HEK293 (cell line): ENCODE data around the gene ZNF184.

Experiments used
- KLF8 ChIP-seq: fragments of 450-650 bp; formaldehyde crosslinking; IDR thresholded peaks from 2 replicates; pipeline ENCODE4 v1.5.1; 2016; ENCODE audit warnings: missing biosample characterization, missing genetic modification characterization
- ZBTB21 ChIP-seq: fragments of 450-650 bp; formaldehyde crosslinking; IDR thresholded peaks from 2 replicates; pipeline ENCODE4 v1.5.1; 2017; ENCODE audit warnings: missing biosample characterization, missing genetic modification characterization
- ZFP37 ChIP-seq: fragments of 450-650 bp; formaldehyde crosslinking; IDR thresholded peaks from 2 replicates; pipeline ENCODE4 v1.5.1; 2016; ENCODE audit warnings: missing biosample characterization, missing genetic modification characterization
- ZFP69B ChIP-seq: fragments of 450-650 bp; formaldehyde crosslinking; IDR thresholded peaks from 2 replicates; pipeline ENCODE4 v1.5.1; 2016; ENCODE audit warnings: missing biosample characterization, missing genetic modification characterization
- ZNF121 ChIP-seq: fragments of 450-650 bp; formaldehyde crosslinking; IDR thresholded peaks from 2 replicates; pipeline ENCODE4 v1.5.1; 2016; ENCODE audit warnings: missing biosample characterization, missing genetic modification characterization
- ZNF292 ChIP-seq: fragments of 450-650 bp; formaldehyde crosslinking; IDR thresholded peaks from 2 replicates; pipeline ENCODE4 v1.5.1; 2016; ENCODE audit warnings: low read depth, missing biosample characterization, missing genetic modification characterization, borderline replicate concordance
- ZNF302 ChIP-seq: fragments of 450-650 bp; formaldehyde crosslinking; IDR thresholded peaks from 2 replicates; pipeline ENCODE4 v1.5.1; 2016; ENCODE audit warnings: missing biosample characterization, missing genetic modification characterization, low read depth
- ZNF324 ChIP-seq: fragments of 450-650 bp; formaldehyde crosslinking; IDR thresholded peaks from 2 replicates; pipeline ENCODE4 v1.5.1; 2016; ENCODE audit warnings: missing biosample characterization, missing genetic modification characterization
- ZNF350 ChIP-seq: fragments of 450-650 bp; formaldehyde crosslinking; IDR thresholded peaks from 2 replicates; pipeline ENCODE4 v1.5.0; 2017; ENCODE audit warnings: missing biosample characterization, mild to moderate bottlenecking, missing genetic modification characterization
- ZNF391 ChIP-seq: fragments of 450-650 bp; formaldehyde crosslinking; IDR thresholded peaks from 2 replicates; pipeline ENCODE4 v1.5.1; 2016; ENCODE audit warnings: low read depth, missing biosample characterization, missing genetic modification characterization, borderline replicate concordance
- ZNF426 ChIP-seq: fragments of 450-650 bp; formaldehyde crosslinking; IDR thresholded peaks from 2 replicates; pipeline ENCODE4 v1.5.1; 2017; ENCODE audit warnings: missing biosample characterization, missing genetic modification characterization, mild to moderate bottlenecking, inconsistent platforms, moderate library complexity
- ZNF560 ChIP-seq: fragments of 450-650 bp; formaldehyde crosslinking; IDR thresholded peaks from 2 replicates; pipeline ENCODE4 v1.5.1; 2017; ENCODE audit warnings: missing biosample characterization, missing genetic modification characterization, borderline replicate concordance
- ZNF623 ChIP-seq: fragments of 450-650 bp; formaldehyde crosslinking; IDR thresholded peaks from 2 replicates; pipeline ENCODE4 v1.5.1; 2016; ENCODE audit warnings: missing biosample characterization, missing genetic modification characterization
- ZNF664 ChIP-seq: fragments of 450-650 bp; formaldehyde crosslinking; IDR thresholded peaks from 2 replicates; pipeline ENCODE4 v1.5.1; 2016; ENCODE audit warnings: missing biosample characterization, missing genetic modification characterization
- ZNF776 ChIP-seq: fragments of 450-650 bp; formaldehyde crosslinking; IDR thresholded peaks from 2 replicates; pipeline ENCODE4 v1.5.0; 2017; ENCODE audit warnings: missing biosample characterization, missing genetic modification characterization, borderline replicate concordance
- TF ChIP-seq, protein P1 (sequence below): fragments of 450-650 bp; formaldehyde crosslinking; IDR thresholded peaks from 2 replicates; pipeline ENCODE4 v1.5.1; 2016; ENCODE audit warnings: missing biosample characterization, missing genetic modification characterization
- TF ChIP-seq, protein P2 (sequence below): fragments of 450-650 bp; formaldehyde crosslinking; IDR thresholded peaks from 2 replicates; pipeline ENCODE4 v1.5.1; 2016; ENCODE audit warnings: missing biosample characterization, missing genetic modification characterization
- TF ChIP-seq, protein P3 (sequence below): fragments of 450-650 bp; formaldehyde crosslinking; IDR thresholded peaks from 2 replicates; pipeline ENCODE4; 2016; ENCODE audit warnings: missing biosample characterization, missing genetic modification characterization
- TF ChIP-seq, protein P4 (sequence below): fragments of 450-650 bp; formaldehyde crosslinking; IDR thresholded peaks from 2 replicates; pipeline ENCODE4 v1.5.1; 2017; ENCODE audit warnings: missing biosample characterization, missing genetic modification characterization
- TF ChIP-seq, protein P5 (sequence below): fragments of 450-650 bp; formaldehyde crosslinking; IDR thresholded peaks from 2 replicates; pipeline ENCODE4 v1.5.1; 2016; ENCODE audit warnings: missing biosample characterization, missing genetic modification characterization

The ZNF184 gene

DNA sequence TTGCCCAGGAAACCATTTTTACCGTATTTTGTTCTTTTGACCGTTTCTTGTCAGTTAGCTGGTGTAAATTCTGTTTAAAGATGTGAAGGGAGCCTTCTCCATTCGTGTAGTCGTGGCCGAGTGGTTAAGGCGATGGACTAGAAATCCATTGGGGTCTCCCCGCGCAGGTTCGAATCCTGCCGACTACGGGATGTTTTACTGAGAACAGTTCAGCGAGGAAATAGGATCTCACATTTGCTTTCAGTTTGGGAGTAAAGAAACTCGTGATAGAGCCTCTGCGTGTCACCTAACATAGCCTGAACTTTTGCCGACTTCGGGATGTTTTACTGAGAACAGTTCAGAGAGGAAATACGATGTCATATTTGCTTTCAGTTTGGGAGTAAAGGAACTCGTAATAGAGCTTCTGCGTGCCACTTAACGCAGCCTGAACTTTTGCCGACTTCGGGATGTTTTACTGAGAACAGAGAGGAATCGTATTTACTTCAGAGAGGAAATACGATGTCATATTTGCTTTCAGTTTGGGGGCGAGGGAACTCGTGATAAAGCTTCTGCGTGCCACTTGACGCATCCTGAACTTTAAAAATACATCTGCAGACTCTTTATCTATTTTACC lies 5.9 kb upstream of the ZNF184 start (continued):
- 0 out of 2 replicates have a peak, but pooled peaks have one; percentile 43 for TF ChIP-seq ZFP69B (tag by site-specific recombination)
- TF ChIP-seq, protein P1, sequence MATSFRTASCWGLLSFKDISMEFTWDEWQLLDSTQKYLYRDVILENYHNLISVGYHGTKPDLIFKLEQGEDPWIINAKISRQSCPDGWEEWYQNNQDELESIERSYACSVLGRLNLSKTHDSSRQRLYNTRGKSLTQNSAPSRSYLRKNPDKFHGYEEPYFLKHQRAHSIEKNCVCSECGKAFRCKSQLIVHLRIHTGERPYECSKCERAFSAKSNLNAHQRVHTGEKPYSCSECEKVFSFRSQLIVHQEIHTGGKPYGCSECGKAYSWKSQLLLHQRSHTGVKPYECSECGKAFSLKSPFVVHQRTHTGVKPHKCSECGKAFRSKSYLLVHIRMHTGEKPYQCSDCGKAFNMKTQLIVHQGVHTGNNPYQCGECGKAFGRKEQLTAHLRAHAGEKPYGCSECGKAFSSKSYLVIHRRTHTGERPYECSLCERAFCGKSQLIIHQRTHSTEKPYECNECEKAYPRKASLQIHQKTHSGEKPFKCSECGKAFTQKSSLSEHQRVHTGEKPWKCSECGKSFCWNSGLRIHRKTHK (tag by site-specific recombination): no peak
- TF ChIP-seq, protein P2, sequence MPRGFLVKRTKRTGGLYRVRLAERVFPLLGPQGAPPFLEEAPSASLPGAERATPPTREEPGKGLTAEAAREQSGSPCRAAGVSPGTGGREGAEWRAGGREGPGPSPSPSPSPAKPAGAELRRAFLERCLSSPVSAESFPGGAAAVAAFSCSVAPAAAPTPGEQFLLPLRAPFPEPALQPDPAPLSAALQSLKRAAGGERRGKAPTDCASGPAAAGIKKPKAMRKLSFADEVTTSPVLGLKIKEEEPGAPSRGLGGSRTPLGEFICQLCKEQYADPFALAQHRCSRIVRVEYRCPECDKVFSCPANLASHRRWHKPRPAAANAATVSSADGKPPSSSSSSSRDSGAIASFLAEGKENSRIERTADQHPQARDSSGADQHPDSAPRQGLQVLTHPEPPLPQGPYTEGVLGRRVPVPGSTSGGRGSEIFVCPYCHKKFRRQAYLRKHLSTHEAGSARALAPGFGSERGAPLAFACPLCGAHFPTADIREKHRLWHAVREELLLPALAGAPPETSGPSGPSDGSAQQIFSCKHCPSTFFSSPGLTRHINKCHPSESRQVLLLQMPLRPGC: peak; percentile 57; the same call in 1 of the 2 replicates
- peak; percentile 60; the same call in 1 of the 2 replicates for TF ChIP-seq ZNF391 (tag by site-specific recombination)
- no peak for TF ChIP-seq ZNF302 (tag by site-specific recombination)
- peak; percentile 86 for TF ChIP-seq ZNF664 (tag by site-specific recombination)
- no peak for TF ChIP-seq ZNF776 (tag by site-specific recombination)
- TF ChIP-seq ZNF560 (tag by site-specific recombination): no peak
- TF ChIP-seq ZNF623 (tag by site-specific recombination): 0 out of 2 replicates have a peak, but pooled peaks have one; percentile 2
- no peak for TF ChIP-seq ZNF121 (tag by site-specific recombination)
- 0 out of 2 replicates have a peak, but pooled peaks have one; percentile 84 for TF ChIP-seq ZFP37 (tag by site-specific recombination)
- TF ChIP-seq ZBTB21 (tag by site-specific recombination): peak; percentile 21; the same call in 1 of the 2 replicates
- TF ChIP-seq, protein P3, sequence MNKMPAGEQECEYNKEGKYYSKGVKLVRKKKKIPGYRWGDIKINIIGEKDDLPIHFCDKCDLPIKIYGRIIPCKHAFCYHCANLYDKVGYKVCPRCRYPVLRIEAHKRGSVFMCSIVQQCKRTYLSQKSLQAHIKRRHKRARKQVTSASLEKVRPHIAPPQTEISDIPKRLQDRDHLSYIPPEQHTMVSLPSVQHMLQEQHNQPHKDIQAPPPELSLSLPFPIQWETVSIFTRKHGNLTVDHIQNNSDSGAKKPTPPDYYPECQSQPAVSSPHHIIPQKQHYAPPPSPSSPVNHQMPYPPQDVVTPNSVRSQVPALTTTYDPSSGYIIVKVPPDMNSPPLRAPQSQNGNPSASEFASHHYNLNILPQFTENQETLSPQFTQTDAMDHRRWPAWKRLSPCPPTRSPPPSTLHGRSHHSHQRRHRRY: no peak
- TF ChIP-seq, protein P4, sequence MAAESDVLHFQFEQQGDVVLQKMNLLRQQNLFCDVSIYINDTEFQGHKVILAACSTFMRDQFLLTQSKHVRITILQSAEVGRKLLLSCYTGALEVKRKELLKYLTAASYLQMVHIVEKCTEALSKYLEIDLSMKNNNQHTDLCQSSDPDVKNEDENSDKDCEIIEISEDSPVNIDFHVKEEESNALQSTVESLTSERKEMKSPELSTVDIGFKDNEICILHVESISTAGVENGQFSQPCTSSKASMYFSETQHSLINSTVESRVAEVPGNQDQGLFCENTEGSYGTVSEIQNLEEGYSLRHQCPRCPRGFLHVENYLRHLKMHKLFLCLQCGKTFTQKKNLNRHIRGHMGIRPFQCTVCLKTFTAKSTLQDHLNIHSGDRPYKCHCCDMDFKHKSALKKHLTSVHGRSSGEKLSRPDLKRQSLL (tag by site-specific recombination): peak; percentile 51; the same call in 1 of the 2 replicates
- no peak for TF ChIP-seq ZNF350 (tag by site-specific recombination)
- no peak for TF ChIP-seq ZNF292 (tag by site-specific recombination)
- no peak for TF ChIP-seq ZNF426
- peak; percentile 50; the same call in 1 of the 2 replicates for TF ChIP-seq KLF8 (tag by site-specific recombination)
- TF ChIP-seq, protein P5, sequence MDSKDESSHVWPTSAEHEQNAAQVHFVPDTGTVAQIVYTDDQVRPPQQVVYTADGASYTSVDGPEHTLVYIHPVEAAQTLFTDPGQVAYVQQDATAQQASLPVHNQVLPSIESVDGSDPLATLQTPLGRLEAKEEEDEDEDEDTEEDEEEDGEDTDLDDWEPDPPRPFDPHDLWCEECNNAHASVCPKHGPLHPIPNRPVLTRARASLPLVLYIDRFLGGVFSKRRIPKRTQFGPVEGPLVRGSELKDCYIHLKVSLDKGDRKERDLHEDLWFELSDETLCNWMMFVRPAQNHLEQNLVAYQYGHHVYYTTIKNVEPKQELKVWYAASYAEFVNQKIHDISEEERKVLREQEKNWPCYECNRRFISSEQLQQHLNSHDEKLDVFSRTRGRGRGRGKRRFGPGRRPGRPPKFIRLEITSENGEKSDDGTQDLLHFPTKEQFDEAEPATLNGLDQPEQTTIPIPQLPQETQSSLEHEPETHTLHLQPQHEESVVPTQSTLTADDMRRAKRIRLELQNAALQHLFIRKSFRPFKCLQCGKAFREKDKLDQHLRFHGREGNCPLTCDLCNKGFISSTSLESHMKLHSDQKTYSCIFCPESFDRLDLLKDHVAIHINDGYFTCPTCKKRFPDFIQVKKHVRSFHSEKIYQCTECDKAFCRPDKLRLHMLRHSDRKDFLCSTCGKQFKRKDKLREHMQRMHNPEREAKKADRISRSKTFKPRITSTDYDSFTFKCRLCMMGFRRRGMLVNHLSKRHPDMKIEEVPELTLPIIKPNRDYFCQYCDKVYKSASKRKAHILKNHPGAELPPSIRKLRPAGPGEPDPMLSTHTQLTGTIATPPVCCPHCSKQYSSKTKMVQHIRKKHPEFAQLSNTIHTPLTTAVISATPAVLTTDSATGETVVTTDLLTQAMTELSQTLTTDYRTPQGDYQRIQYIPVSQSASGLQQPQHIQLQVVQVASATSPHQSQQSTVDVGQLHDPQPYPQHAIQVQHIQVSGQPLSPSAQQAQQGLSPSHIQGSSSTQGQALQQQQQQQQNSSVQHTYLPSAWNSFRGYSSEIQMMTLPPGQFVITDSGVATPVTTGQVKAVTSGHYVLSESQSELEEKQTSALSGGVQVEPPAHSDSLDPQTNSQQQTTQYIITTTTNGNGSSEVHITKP (tag by site-specific recombination): peak; percentile 52
- TF ChIP-seq ZNF324: peak; percentile 43; the same call in 1 of the 2 replicates
